ENCODE results near the gene B4GALNT3.

Gene B4GALNT3

GRCh38 chr12:601976-602699 is 142.4 kb downstream of the B4GALNT3 start:
- DNase-seq, result no peak

GRCh38 chr12:602700-603068 is 142.9 kb downstream of the B4GALNT3 start:
- DNase-seq, result no peak

GRCh38 chr12:604956-605355 is 145.2 kb downstream of the B4GALNT3 start:
- no peak for DNase-seq

- DNase-seq, result no peak
Observed at GRCh38 chr12:607541-608001, 147.8 kb downstream of the B4GALNT3 start.

GRCh38 chr12:608413-608812 is 148.7 kb downstream of the B4GALNT3 start:
- DNase-seq, result no peak

- DNase-seq, result no peak
Observed at GRCh38 chr12:608921-609320, 149.2 kb downstream of the B4GALNT3 start.

GRCh38 chr12:611721-612120 is 152.0 kb downstream of the B4GALNT3 start:
- DNase-seq, result no peak

GRCh38 chr12:612293-612692 is 152.6 kb downstream of the B4GALNT3 start:
- DNase-seq, result no peak

- no peak for DNase-seq
Observed at GRCh38 chr12:612886-613285, 153.1 kb downstream of the B4GALNT3 start.

Measured in cerebellar nuclear complex (tissue), 1 donor.